ENCODE measurements around the gene CASTOR2.
"Not testable (repeated sequence)": the region's sequence is repeated elsewhere in the genome, so short reads cannot be mapped to it uniquely, and the experiment has no call there.

CASTOR2 gene

DNA sequence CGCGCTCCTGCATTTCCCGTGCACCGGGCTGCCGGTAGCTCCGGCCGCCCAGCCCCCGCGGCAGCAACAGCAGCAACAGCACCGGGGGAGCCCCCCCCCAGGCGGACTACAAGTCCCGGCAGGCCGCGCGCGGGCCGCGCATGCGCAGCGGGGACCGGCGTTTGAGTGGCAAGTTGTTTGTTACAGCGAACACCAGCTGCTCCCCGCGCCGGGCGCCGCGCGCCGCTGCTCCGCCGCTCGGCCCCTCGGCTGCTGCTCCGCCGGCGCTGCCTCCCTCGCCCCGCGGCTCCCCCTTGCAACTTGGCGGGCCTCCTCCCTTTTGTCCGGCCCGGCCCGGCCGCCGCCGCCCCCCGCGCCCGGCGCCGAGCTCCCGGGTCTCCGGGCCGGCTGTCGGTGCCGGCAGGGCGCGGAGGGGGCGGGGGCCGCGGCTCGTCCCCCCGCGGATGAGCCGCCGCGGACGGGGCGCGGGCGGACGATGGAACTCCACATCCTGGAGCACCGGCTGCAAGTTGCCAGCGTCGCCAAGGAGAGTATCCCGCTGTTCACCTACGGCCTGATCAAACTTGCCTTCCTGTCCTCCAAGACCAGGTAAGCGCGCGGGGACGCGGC lies at the start of gene CASTOR2:
CASTOR2 (plus strand) TSS at position 195 of the 609 bp plus-strand sequence; CDS start at position 476, 281 bp downstream.
- not testable (repeated sequence) for H2AFZ ChIP-seq (ENCODE audit: low read length, unreplicated experiment); H3K36me3 ChIP-seq (ENCODE audit: insufficient read depth, low read length); H3K27ac ChIP-seq (ENCODE audit: low read depth, low read length); H3K79me2 ChIP-seq (ENCODE audit: control insufficient read depth, insufficient read depth, low read length, unreplicated experiment); H3K4me3 ChIP-seq (ENCODE audit: low read depth, low read length); H3K27me3 ChIP-seq (ENCODE audit: insufficient read depth, low read length); H3K4me1 ChIP-seq (ENCODE audit: control insufficient read depth, insufficient read depth, low read length, unreplicated experiment)

DNA sequence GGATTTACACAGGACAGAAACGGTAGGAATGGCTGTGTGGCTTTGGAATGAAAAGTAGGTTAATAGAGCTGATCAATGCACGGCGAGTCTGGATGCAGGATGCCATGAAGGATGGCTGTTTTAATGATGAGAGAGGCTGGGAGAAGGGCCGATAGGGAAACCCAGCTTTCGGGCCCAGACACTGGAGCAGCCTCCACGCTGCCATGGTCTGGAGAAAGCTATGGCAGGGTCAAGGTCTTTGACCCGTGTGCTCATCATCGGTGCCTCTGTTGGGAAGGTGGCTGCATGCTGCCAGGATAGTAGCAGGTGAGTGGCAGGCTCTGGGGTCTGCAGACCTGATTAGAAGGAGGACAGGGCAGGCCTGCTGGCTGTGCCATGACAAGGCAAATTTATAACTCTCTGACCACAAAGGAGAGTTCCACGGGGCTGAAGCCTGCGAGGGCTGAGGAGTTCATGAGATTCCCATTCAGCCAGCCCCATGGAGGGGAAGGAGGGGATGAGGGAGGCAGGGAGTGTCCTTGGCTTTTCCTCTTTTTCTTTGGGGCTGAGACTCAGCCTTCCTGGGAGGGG lies 42.1 kb upstream of the CASTOR2 start:
- H3K27me3 ChIP-seq (ENCODE audit: insufficient read depth, low read length); H3K4me3 ChIP-seq (ENCODE audit: low read depth, low read length); H2AFZ ChIP-seq (ENCODE audit: low read length, unreplicated experiment); H3K27ac ChIP-seq (ENCODE audit: low read depth, low read length); H3K4me1 ChIP-seq (ENCODE audit: control insufficient read depth, insufficient read depth, low read length, unreplicated experiment); H3K36me3 ChIP-seq (ENCODE audit: insufficient read depth, low read length); H3K79me2 ChIP-seq (ENCODE audit: control insufficient read depth, insufficient read depth, low read length, unreplicated experiment): not testable (repeated sequence)

DNA sequence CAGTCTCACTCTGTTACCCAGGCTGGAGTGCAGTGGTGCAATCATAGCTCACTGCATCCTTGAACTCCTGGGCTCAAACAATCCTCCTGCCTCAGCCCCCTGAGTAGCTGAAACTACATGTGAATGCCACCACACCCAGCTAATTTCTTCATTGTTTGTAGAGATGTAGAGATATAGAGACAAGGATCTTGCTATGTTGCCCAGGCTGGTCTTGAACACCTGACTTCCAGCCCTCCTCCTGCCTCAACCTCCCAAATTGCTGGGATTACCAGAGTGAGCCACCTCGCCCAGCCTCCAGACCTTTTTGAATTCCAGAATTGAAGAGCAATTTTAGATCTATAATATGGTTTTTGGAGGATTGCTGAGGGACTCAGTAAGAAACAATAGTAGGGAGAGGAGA lies 40.9 kb upstream of the CASTOR2 start:
- H2AFZ ChIP-seq (ENCODE audit: low read length, unreplicated experiment); H3K27me3 ChIP-seq (ENCODE audit: insufficient read depth, low read length); H3K27ac ChIP-seq (ENCODE audit: low read depth, low read length); H3K4me1 ChIP-seq (ENCODE audit: control insufficient read depth, insufficient read depth, low read length, unreplicated experiment); H3K36me3 ChIP-seq (ENCODE audit: insufficient read depth, low read length); H3K4me3 ChIP-seq (ENCODE audit: low read depth, low read length); H3K79me2 ChIP-seq (ENCODE audit: control insufficient read depth, insufficient read depth, low read length, unreplicated experiment): not testable (repeated sequence)

DNA sequence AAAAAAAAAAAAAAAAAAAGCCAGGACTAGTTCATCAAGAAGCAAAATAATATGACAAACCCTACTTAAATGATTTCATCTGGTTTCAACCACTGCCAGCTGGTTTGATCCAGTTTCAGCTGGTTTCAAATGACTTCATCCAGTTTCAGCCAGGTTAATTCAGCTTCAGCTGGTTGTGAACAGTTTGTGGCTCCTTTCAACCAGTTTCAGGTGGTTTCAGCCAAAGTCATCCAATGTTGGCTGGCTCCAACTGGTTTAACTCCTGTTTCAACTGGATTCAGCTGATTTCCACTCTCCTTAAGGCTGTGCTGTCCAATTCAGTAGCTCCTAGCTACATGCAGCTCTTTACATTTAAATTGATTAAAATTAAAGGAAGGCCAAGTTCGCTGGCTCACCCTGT lies 37.5 kb upstream of the CASTOR2 start:
- not testable (repeated sequence) for H3K27ac ChIP-seq (ENCODE audit: low read depth, low read length)

DNA sequence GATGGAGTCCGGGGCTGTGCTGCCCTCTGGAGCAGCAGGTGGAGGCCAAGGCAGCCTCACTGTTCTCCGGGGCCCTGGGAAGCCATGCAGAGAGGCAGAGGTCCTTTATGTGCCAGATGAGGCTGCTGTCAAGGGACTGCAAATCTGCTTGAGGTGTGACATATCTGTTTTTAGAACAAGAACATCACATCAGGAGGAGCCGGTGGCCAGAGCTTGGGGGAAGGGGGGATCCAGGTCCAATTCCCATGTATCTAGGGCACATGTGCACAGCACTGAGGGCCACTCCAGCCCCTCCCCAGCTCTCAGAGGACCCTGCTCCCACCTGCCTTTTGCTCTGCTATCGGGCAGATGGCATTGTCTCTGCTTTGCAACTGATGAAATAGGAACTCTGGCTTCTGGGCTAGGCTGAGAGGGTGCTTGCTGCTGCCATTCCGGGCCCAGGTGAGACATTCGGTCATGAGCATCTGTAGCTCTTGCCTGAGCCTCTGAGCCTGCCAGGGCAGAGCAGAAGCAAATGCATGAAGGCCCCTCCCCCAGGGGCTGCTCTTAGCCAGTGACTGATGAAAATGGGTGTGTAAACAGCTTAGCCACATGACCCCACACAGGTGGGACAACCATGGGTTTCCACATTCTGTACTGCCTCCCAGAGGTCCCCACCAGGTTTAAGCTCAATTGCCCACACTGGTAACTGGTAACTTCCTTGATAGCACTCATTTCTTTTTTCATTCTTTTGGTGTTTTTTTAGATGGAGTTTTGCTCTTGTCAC lies 32.8 kb upstream of the CASTOR2 start:
- H3K4me3 ChIP-seq (ENCODE audit: low read depth, low read length); H3K36me3 ChIP-seq (ENCODE audit: insufficient read depth, low read length); H2AFZ ChIP-seq (ENCODE audit: low read length, unreplicated experiment); H3K27me3 ChIP-seq (ENCODE audit: insufficient read depth, low read length); H3K4me1 ChIP-seq (ENCODE audit: control insufficient read depth, insufficient read depth, low read length, unreplicated experiment); H3K27ac ChIP-seq (ENCODE audit: low read depth, low read length); H3K79me2 ChIP-seq (ENCODE audit: control insufficient read depth, insufficient read depth, low read length, unreplicated experiment): not testable (repeated sequence)

More for the DNA sequence above, 37.5 kb upstream of the CASTOR2 start:
- H2AFZ ChIP-seq (ENCODE audit: low read length, unreplicated experiment); H3K79me2 ChIP-seq (ENCODE audit: control insufficient read depth, insufficient read depth, low read length, unreplicated experiment); H3K27me3 ChIP-seq (ENCODE audit: insufficient read depth, low read length); H3K36me3 ChIP-seq (ENCODE audit: insufficient read depth, low read length); H3K4me3 ChIP-seq (ENCODE audit: low read depth, low read length); H3K4me1 ChIP-seq (ENCODE audit: control insufficient read depth, insufficient read depth, low read length, unreplicated experiment): not testable (repeated sequence)

DNA sequence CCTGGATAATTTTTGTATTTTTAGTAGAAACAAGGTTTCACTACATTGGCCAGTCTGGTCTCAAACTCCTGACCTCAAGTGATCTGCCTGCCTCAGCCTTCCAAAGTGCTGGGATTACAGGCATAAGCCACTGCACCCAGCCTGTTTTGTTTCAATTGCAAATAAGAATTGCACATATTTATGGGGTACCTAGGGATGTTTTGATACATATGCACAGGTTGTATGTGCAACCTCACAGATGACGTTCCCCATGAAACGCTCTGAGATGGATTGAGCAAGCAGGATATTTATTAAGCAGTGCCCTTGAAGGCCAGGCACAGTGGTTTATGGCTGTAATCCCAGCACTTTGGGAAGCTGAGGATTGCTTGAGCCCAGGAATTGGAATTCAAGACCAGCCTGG lies 25.1 kb upstream of the CASTOR2 start:
- not testable (repeated sequence) for H3K27me3 ChIP-seq (ENCODE audit: insufficient read depth, low read length); H3K27ac ChIP-seq (ENCODE audit: low read depth, low read length); H3K4me1 ChIP-seq (ENCODE audit: control insufficient read depth, insufficient read depth, low read length, unreplicated experiment); H2AFZ ChIP-seq (ENCODE audit: low read length, unreplicated experiment); H3K79me2 ChIP-seq (ENCODE audit: control insufficient read depth, insufficient read depth, low read length, unreplicated experiment); H3K4me3 ChIP-seq (ENCODE audit: low read depth, low read length); H3K36me3 ChIP-seq (ENCODE audit: insufficient read depth, low read length)

DNA sequence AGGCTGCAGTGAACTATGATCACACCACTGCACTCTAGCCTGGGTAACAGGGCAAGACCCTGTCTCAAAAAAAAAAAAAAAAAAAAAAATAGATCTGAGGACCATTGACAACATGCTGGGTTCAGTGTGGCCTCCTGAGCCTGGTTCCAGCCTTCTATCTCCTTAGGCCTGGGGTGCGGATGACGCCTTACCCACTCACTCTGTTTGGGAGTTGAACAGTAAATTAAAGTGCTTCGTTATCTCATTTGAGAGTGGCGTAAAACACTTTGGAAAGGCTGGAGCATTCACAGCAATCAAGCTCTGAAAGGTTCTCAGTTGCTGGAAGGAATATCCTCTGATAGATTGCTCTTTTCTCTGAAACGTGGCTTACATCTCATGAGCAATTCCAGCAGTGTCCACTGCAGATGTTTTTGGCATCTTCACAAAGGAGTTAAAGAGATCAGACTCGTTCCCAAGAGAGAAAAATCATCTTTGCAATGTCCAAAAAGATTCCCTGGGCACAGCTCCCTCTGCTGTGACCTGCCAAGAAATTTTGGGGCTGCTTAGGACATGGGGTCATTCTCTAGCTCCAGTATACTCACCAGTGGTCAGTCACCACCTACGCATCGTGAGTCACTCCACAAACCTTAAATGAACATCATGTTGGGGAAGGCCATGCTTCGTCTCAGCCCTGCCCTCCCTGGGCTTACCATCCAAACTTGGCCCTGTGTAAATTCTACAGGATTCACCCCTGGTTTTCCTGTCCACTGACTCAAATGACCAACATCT lies 23.0 kb upstream of the CASTOR2 start:
- not testable (repeated sequence) for H3K79me2 ChIP-seq (ENCODE audit: control insufficient read depth, insufficient read depth, low read length, unreplicated experiment); H3K4me1 ChIP-seq (ENCODE audit: control insufficient read depth, insufficient read depth, low read length, unreplicated experiment); H3K27ac ChIP-seq (ENCODE audit: low read depth, low read length); H3K4me3 ChIP-seq (ENCODE audit: low read depth, low read length); H3K27me3 ChIP-seq (ENCODE audit: insufficient read depth, low read length); H2AFZ ChIP-seq (ENCODE audit: low read length, unreplicated experiment); H3K36me3 ChIP-seq (ENCODE audit: insufficient read depth, low read length)

DNA sequence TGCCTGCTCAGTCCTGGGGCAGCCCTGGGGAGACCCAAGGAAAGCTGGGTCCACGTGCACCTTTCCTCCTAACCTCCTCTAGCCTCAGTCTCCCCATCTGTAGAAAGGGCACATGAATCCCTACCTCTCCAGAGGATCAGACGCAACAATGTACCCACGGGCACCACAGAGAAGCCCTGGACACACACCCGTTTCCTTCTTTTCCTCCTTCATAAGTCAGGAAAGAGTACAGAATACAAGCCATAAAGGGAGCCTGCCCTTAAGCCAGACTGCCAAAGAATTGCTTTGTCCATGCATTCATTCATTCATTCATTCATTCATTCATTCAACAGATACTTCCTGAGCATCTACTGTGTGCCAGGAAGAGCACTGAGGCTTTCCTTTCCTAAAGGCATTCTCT lies 20.6 kb upstream of the CASTOR2 start:
- H3K27ac ChIP-seq (ENCODE audit: low read depth, low read length); H3K36me3 ChIP-seq (ENCODE audit: insufficient read depth, low read length); H3K27me3 ChIP-seq (ENCODE audit: insufficient read depth, low read length); H3K4me3 ChIP-seq (ENCODE audit: low read depth, low read length); H3K79me2 ChIP-seq (ENCODE audit: control insufficient read depth, insufficient read depth, low read length, unreplicated experiment); H3K4me1 ChIP-seq (ENCODE audit: control insufficient read depth, insufficient read depth, low read length, unreplicated experiment); H2AFZ ChIP-seq (ENCODE audit: low read length, unreplicated experiment): not testable (repeated sequence)

DNA sequence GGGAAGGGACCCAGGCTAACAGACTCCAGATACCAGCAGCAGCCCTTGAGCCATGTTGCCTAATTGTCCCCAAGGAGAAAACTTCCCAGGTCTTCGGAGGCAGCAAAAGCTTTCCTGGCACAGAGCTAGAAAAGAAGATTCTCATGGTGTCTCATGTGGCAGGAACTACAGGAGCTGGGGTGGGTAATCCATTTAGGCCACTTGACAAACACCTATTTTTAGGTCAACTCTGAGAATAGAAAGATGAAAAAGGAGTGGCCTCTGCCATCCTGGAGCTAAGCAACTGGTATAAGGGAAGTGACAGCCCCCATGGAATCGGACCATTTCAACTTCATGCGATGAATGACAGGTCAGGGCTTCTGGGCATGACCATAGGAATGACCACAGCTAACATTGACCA lies 16.8 kb upstream of the CASTOR2 start:
- not testable (repeated sequence) for H3K4me1 ChIP-seq (ENCODE audit: control insufficient read depth, insufficient read depth, low read length, unreplicated experiment); H3K27me3 ChIP-seq (ENCODE audit: insufficient read depth, low read length); H3K4me3 ChIP-seq (ENCODE audit: low read depth, low read length); H3K27ac ChIP-seq (ENCODE audit: low read depth, low read length); H2AFZ ChIP-seq (ENCODE audit: low read length, unreplicated experiment); H3K79me2 ChIP-seq (ENCODE audit: control insufficient read depth, insufficient read depth, low read length, unreplicated experiment); H3K36me3 ChIP-seq (ENCODE audit: insufficient read depth, low read length)

DNA sequence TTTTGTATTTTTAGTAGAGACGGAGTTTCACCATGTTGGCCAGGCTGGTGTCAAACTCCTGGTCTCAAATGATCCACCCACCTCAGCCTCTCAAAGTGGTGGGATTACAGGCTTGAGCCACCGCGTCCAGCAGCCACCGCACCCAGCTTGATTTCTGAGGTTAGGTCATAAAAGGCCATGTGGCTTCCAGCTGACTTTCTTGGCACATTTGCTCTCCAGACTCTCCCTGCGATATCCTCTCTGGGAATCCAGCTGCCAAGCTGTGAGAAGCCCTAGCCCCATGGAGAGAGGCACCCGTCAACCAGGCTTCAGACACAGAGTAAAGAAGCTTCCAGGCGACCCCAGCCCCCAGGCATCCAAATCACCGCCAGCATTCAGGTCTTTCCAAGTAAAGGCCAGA lies 10.7 kb upstream of the CASTOR2 start:
- not testable (repeated sequence) for H2AFZ ChIP-seq (ENCODE audit: low read length, unreplicated experiment); H3K4me1 ChIP-seq (ENCODE audit: control insufficient read depth, insufficient read depth, low read length, unreplicated experiment); H3K4me3 ChIP-seq (ENCODE audit: low read depth, low read length); H3K27me3 ChIP-seq (ENCODE audit: insufficient read depth, low read length); H3K27ac ChIP-seq (ENCODE audit: low read depth, low read length); H3K36me3 ChIP-seq (ENCODE audit: insufficient read depth, low read length); H3K79me2 ChIP-seq (ENCODE audit: control insufficient read depth, insufficient read depth, low read length, unreplicated experiment)

DNA sequence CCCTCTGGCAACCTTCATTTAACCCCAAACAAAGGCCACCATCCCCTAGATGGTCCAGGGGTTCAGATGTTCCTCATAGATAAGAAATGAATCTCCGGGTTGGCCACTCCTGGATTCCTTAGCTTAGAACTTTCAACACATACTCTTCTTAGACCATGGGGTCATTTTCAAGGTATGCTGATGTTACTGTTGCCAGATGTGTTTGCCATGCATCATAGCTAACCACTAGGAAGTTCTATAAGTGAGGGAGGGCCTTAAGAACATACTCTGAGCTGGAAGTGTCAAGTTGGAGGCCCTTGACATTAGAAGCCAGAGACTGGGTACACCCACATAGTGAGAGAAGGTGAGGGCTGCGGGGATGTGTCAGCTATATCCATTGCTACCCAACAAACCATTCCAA lies 6.2 kb upstream of the CASTOR2 start:
- not testable (repeated sequence) for H3K27ac ChIP-seq (ENCODE audit: low read depth, low read length); H3K79me2 ChIP-seq (ENCODE audit: control insufficient read depth, insufficient read depth, low read length, unreplicated experiment); H3K4me1 ChIP-seq (ENCODE audit: control insufficient read depth, insufficient read depth, low read length, unreplicated experiment); H3K36me3 ChIP-seq (ENCODE audit: insufficient read depth, low read length); H3K4me3 ChIP-seq (ENCODE audit: low read depth, low read length); H3K27me3 ChIP-seq (ENCODE audit: insufficient read depth, low read length); H2AFZ ChIP-seq (ENCODE audit: low read length, unreplicated experiment)
